Endothelial cell (in vitro differentiated cells): ENCODE data around the gene GPR26. TPM values are rescaled to one million over a fixed set of nuclear protein-coding genes. Genes with fewer than 3 reads are reported as not detected.

Source experiments
- DNase-seq: peaks from one replicate; pipeline ENCODE4 v3.0.0; 2021; ENCODE audit warnings: low spot score
- H3K27ac Mint-ChIP-seq: one replicate; pipeline ENCODE4 v1.8.0; 2021; ENCODE audit warnings: mixed read lengths, inconsistent platforms; ENCODE audit not compliant: unreplicated experiment
- H3K27me3 Mint-ChIP-seq: one replicate; pipeline ENCODE4 v1.8.0; 2021; ENCODE audit warnings: mild to moderate bottlenecking, moderate library complexity, mixed read lengths, inconsistent platforms; ENCODE audit not compliant: unreplicated experiment
- H3K36me3 Mint-ChIP-seq: one replicate; pipeline ENCODE4 v1.8.0; 2021; ENCODE audit warnings: mild to moderate bottlenecking, low read depth, mixed read lengths, inconsistent platforms; ENCODE audit not compliant: unreplicated experiment
- H3K4me1 Mint-ChIP-seq: one replicate; pipeline ENCODE4 v1.8.0; 2021; ENCODE audit warnings: mild to moderate bottlenecking, mixed read lengths, inconsistent platforms; ENCODE audit not compliant: unreplicated experiment
- H3K4me3 Mint-ChIP-seq: one replicate; pipeline ENCODE4 v1.8.0; 2021; ENCODE audit warnings: mild to moderate bottlenecking, mixed read lengths, inconsistent platforms; ENCODE audit not compliant: unreplicated experiment
- H3K9me3 Mint-ChIP-seq: one replicate; pipeline ENCODE4 v1.8.0; 2021; ENCODE audit warnings: mixed read lengths, inconsistent platforms; ENCODE audit not compliant: unreplicated experiment
- CTCF ChIP-seq: fragments of 200-600 bp; sonication (generic); IDR thresholded peaks from one replicate; pipeline ENCODE4 v1.5.0; 2021; ENCODE audit warnings: antibody characterized with exemption; ENCODE audit not compliant: unreplicated experiment
- total RNA-seq: library from RNA; stranded (reverse); fragmentation: NEBNext Ultra II Directional; extraction: Animal tissue kit (Norgen Biotek cat#: 25700); gene quantifications from one replicate; pipeline ENCODE4 v1.2.1, GENCODE V29; 2021; ENCODE audit not compliant: unreplicated experiment

Gene GPR26
- total RNA-seq, 1 donor from 2014 or later = 0.05 TPM

- Mint-ChIP-seq H3K27me3 (peaks cover 2% of the 10 kb centered on the region), H3K9me3 (no peaks in the 10 kb centered on the region), H3K36me3 (no peaks in the 10 kb centered on the region), H3K4me3 (no peak overlapping the region), H3K4me1 (peaks cover 14% of the 10 kb centered on the region), H3K27ac (no peak overlapping the region)
- no peak for TF ChIP-seq CTCF
- DNase-seq = no peak
Observed at GRCh38 chr10:123673198-123673597, 7.0 kb downstream of the GPR26 start.

- Mint-ChIP-seq H3K27me3 (peaks cover 2% of the 10 kb centered on the region), H3K9me3 (no peaks in the 10 kb centered on the region), H3K4me3 (no peak overlapping the region), H3K27ac (no peak overlapping the region), H3K4me1 (peaks cover 7% of the 10 kb centered on the region), H3K36me3 (no peaks in the 10 kb centered on the region)
- no peak for TF ChIP-seq CTCF
- DNase-seq = no peak
Observed at GRCh38 chr10:123674741-123675140, 8.6 kb downstream of the GPR26 start.

GRCh38 chr10:123675811-123676210 lies 9.7 kb downstream of the GPR26 start:
- TF ChIP-seq CTCF = no peak
- no peak for DNase-seq
- no peak overlapping the region for H3K4me3 Mint-ChIP-seq
- H3K4me1 Mint-ChIP-seq = peaks cover 7% of the 10 kb centered on the region
- no peaks in the 10 kb centered on the region for H3K36me3 Mint-ChIP-seq
- H3K27ac Mint-ChIP-seq = no peak overlapping the region
- H3K9me3 Mint-ChIP-seq = no peaks in the 10 kb centered on the region
- H3K27me3 Mint-ChIP-seq = peaks cover 2% of the 10 kb centered on the region

- Mint-ChIP-seq H3K4me1 (peaks cover 3% of the 10 kb centered on the region), H3K4me3 (no peak overlapping the region), H3K36me3 (no peaks in the 10 kb centered on the region), H3K9me3 (no peaks in the 10 kb centered on the region), H3K27me3 (peaks cover 4% of the 10 kb centered on the region), H3K27ac (no peak overlapping the region)
- DNase-seq = no peak
- no peak for TF ChIP-seq CTCF
Observed at GRCh38 chr10:123677556-123677955, 11.4 kb downstream of the GPR26 start.

GRCh38 chr10:123678376-123678775 lies 12.2 kb downstream of the GPR26 start:
- DNase-seq = no peak
- H3K36me3 Mint-ChIP-seq = no peaks in the 10 kb centered on the region
- no peak overlapping the region for H3K27ac Mint-ChIP-seq

More at GRCh38 chr10:123678376-123678775, 12.2 kb downstream of the GPR26 start:
- TF ChIP-seq CTCF = no peak
- Mint-ChIP-seq H3K27me3 (peaks cover 4% of the 10 kb centered on the region), H3K4me3 (no peak overlapping the region), H3K9me3 (no peaks in the 10 kb centered on the region), H3K4me1 (peaks cover 3% of the 10 kb centered on the region)
